ENCODE measurements around the gene RBL2. TPM values are rescaled to one million over a fixed set of nuclear protein-coding genes. Genes with fewer than 3 reads are reported as not detected.
"Not testable (repeated sequence)": the region's sequence is repeated elsewhere in the genome, so short reads cannot be mapped to it uniquely, and the experiment has no call there.

Gene RBL2
- total and polyA plus RNA-seq, 2 of the 13 experiments (the other 11 are each of a cell fraction or from before 2014, with no cell fraction given) = 41.2 to 60.9 TPM

DNA sequence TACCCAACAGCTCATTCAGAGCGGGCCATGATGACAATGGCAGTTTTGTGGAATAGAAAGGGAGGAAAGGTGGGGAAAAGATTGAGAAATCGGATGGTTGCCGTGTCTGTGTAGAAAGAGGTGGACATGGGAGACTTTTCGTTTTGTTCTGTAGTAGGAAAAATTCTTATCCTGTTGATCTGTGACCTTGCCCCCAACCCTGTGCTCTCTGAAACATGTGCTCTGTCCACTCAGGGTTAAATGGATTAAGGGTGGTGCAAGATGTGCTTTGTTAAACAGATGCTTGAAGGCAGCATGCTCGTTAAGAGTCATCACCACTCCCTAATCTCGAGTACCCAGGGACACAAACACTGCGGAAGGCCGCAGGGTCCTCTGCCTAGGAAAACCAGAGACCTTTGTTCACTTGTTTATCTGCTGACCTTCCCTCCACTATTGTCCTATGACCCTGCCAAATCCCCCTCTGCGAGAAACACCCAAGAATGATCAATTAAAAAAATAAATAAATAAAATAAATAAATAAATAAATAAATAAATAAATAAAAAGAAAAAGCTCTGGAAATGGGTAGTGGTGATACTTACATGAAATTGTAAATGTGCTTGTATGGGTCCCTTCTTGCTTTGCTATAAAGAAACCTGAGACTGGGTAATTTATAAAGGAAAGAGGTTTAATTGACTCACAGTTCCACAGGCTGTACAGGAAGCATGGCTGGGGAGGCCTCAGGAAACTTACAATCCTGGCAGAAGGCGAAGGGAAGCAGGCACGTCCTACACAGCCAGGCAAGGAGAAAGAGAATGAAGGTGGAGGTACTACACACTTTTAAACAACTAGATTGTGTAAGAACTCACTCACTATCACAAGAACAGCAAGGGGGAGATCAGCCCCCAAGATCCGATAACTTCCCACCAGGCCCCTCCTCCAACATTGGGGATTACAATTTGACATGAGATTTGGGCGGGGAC, 105.8 kb downstream of the RBL2 start:
- 27% methylated on average over 13 of the region's 13 CpGs for WGBS (ENCODE audit: low lambda C conversion rate)
- DNase-seq (ENCODE audit: low spot score) (peak; percentile 83), FAIRE-seq (peak; percentile 40)
- CTCF ChIA-PET (ENCODE audit: low intra/inter-chr PET ratio, low total read pairs); H2AFZ ChIP-seq (ENCODE audit: low read length); H3K9me3 ChIP-seq (ENCODE audit: low read length); H3K9ac ChIP-seq (ENCODE audit: insufficient read depth, low read depth, low read length); ATAC-seq; H4K20me1 ChIP-seq (ENCODE audit: insufficient read depth, low read length); H3K4me3 ChIP-seq (replicated peaks in 1 of 3; ENCODE audit: insufficient read depth in 1 of 3, low read depth in 2 of 3, low read length in 3 of 3); H3K79me2 ChIP-seq (ENCODE audit: insufficient read depth, low read length); BruUV-seq (replicated peaks); H3K36me3 ChIP-seq (replicated peaks in 1 of 2; ENCODE audit: control insufficient read depth in 1 of 2, insufficient read depth in 2 of 2, low read length in 2 of 2); H3K27me3 ChIP-seq (ENCODE audit: control insufficient read depth in 1 of 2, insufficient read depth in 2 of 2, low read length in 2 of 2); POLR2A ChIA-PET: not testable (repeated sequence)
- in situ Hi-C loops (cut with HindIII; ENCODE audit: extremely low pct_ligation_motif_present, low pct_unique_long_range_greater_than_20kb) (loop anchor here (10.0 kb wide), 1 partner anchor 1715 kb away; no protein-coding TSS in a partner anchor), intact Hi-C loops (cut with micrococcal nuclease; ENCODE audit: unreplicated experiment) (loop anchor here (10.0 kb wide), 3 partner anchors 235 to 745 kb away; partner anchors contain the start of gene IRX3)
- Histone ChIP-seq H3K4me1 (ENCODE audit: insufficient read depth, low read length) (peaks cover 45% of the 10 kb centered on the region), H3K27ac (ENCODE audit: extremely low read length, insufficient read depth, low read length) (peak overlapping the region; percentile 48), H3K4me2 (ENCODE audit: low read depth, low read length) (peak overlapping the region; percentile 43; the same call in 1 of the 2 replicates)
- TF ChIP-seq TBX3 (IDR thresholded peaks at IDR 0.05; ENCODE audit: borderline replicate concordance) (peak; percentile 49; the same call in 1 of the 2 replicates), GATAD2A (CRISPR knock-in tag; IDR thresholded peaks at IDR 0.05) (peak; percentile 83), HMG20B (CRISPR knock-in tag; conservative IDR thresholded peaks at IDR 0.05) (0 out of 2 replicates have a peak, but pooled peaks have one; percentile 37), ZNF431 (CRISPR knock-in tag; IDR thresholded peaks at IDR 0.05; ENCODE audit: borderline replicate concordance, low read depth) (peak; percentile 98), KLF11 (CRISPR knock-in tag; IDR thresholded peaks at IDR 0.05) (0 out of 2 replicates have a peak, but pooled peaks have one; percentile 35), BCL6 (CRISPR knock-in tag; IDR thresholded peaks at IDR 0.05) (peak; percentile 75), ISL2 (CRISPR knock-in tag; IDR thresholded peaks at IDR 0.05) (peak; percentile 56; the same call in 1 of the 2 replicates), ZNF430 (CRISPR knock-in tag; IDR thresholded peaks at IDR 0.05) (0 out of 2 replicates have a peak, but pooled peaks have one; percentile 37), ZNF644 (CRISPR knock-in tag; IDR thresholded peaks at IDR 0.05; ENCODE audit: low read depth) (peak; percentile 15; the same call in 1 of the 2 replicates), HDAC1 (CRISPR knock-in tag; IDR thresholded peaks at IDR 0.05) (peak; percentile 26; the same call in 1 of the 2 replicates), SOX5 (CRISPR knock-in tag; IDR thresholded peaks at IDR 0.05; ENCODE audit: borderline replicate concordance) (peak; percentile 88)
- TF ChIP-seq, protein P1, sequence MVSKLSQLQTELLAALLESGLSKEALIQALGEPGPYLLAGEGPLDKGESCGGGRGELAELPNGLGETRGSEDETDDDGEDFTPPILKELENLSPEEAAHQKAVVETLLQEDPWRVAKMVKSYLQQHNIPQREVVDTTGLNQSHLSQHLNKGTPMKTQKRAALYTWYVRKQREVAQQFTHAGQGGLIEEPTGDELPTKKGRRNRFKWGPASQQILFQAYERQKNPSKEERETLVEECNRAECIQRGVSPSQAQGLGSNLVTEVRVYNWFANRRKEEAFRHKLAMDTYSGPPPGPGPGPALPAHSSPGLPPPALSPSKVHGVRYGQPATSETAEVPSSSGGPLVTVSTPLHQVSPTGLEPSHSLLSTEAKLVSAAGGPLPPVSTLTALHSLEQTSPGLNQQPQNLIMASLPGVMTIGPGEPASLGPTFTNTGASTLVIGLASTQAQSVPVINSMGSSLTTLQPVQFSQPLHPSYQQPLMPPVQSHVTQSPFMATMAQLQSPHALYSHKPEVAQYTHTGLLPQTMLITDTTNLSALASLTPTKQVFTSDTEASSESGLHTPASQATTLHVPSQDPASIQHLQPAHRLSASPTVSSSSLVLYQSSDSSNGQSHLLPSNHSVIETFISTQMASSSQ (IDR thresholded peaks at IDR 0.05; ENCODE audit: low read depth) = not testable (repeated sequence)
- TF ChIP-seq, protein P1 (CRISPR knock-in tag; IDR thresholded peaks at IDR 0.05; ENCODE audit: borderline replicate concordance) = peak; percentile 26; the same call in 1 of the 2 replicates
- TF ChIP-seq, protein P2, sequence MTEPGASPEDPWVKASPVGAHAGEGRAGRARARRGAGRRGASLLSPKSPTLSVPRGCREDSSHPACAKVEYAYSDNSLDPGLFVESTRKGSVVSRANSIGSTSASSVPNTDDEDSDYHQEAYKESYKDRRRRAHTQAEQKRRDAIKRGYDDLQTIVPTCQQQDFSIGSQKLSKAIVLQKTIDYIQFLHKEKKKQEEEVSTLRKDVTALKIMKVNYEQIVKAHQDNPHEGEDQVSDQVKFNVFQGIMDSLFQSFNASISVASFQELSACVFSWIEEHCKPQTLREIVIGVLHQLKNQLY (CRISPR knock-in tag; IDR thresholded peaks at IDR 0.05) = peak; percentile 62; the same call in 1 of the 2 replicates
- TF ChIP-seq, protein P3, sequence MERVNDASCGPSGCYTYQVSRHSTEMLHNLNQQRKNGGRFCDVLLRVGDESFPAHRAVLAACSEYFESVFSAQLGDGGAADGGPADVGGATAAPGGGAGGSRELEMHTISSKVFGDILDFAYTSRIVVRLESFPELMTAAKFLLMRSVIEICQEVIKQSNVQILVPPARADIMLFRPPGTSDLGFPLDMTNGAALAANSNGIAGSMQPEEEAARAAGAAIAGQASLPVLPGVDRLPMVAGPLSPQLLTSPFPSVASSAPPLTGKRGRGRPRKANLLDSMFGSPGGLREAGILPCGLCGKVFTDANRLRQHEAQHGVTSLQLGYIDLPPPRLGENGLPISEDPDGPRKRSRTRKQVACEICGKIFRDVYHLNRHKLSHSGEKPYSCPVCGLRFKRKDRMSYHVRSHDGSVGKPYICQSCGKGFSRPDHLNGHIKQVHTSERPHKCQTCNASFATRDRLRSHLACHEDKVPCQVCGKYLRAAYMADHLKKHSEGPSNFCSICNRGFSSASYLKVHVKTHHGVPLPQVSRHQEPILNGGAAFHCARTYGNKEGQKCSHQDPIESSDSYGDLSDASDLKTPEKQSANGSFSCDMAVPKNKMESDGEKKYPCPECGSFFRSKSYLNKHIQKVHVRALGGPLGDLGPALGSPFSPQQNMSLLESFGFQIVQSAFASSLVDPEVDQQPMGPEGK (CRISPR knock-in tag; IDR thresholded peaks at IDR 0.05) = peak; percentile 89; the same call in 1 of the 2 replicates

All from HepG2 (cell line).